D341Med (cell line): ENCODE measurements around the gene MPRIP.

Source experiments
- DNase-seq: peaks from one replicate; pipeline ENCODE4 v3.0.0; 2012; ENCODE audit warnings: low spot score

Gene MPRIP

GRCh38 chr17:17050346-17051345 lies 8.4 kb downstream of the MPRIP start:
- DNase-seq: no peak

DNA sequence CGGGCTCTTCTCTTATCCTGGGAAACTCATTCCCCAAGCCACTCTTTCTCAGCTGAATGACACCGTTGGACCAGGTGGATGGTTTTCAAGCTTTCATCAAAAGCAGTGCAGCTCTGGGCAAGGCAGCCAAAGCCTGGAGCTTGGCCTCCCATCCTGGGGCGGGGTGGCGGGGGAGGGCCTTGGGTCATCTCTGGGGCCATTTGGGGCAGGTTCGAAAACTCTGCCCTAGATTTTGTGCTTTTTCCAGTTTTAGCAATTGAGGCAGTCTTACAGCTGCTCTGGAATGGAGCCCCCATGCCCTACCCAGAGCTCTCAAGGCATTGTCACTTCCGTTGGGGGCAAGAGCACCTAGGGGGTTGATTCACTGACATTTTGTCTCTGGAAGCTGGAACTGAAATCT lies 9.1 kb downstream of the MPRIP start:
- no peak for DNase-seq

DNA sequence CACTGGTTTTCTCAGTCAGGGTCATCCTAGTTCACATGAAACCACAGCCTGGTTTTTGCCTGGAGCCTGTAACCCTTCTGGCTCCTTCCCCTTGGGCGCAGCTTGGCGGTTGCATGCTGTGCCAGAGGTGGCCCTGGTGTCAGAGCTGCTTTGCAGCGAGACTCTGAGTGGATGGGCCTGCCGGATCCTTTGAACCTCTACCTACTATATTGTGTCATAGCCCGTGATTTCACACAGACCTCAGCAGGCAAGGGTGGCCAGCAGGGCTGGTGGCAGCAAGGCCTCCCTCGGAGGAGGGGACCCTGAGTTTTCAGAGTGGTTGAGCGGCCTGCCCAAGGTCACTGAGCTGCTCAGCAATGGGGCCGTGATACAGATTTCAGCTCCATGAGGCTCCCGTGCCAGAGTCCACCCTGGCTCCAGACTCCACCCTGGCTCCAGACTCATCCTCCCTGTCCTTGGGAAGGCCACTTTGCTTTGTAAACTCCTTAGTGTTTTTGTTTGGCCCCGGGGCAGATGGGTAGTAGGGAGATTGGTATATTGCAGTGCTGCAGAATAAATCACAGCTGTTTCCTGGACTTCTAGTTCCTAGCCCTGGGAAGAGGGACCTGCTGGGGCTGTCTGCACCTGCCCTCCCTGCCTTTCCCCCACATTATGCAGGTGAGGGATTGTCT lies 9.7 kb downstream of the MPRIP start:
- DNase-seq: no peak

DNA sequence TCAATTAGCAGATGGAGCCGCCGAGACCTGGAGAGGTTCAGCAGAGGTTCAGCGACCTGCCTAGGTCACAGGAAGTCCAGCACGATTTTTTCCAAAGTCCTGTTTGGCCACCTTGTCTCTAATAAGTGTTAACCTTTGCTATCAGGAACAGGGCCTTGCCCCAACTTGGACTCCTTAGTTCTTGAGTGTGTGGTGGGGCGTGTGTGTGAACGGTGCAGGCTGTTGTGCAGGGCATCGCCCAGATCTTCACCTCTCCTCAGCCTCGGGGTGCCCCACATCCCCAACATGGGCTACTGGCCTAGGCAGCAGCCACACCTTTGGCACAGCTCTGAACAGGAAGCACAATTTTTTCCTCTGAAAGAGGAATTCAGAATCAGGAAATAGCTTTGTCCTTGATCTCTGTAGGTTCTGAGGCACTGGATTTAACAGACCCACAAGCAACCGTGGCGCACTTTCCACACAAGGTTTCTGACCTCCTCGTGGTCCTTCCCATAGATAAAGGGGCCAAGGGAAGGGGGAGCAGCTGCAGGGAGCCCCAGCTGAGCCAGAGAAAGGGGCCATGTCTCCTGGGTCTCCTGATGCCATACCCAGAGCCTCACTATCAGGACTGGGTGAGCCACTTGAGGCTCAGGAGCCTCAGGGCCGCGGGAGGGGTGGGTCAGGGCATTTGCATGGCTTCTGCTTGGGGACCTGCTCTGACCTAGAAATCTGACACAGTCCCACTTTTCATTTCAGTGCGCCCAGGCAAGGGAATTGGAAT lies 10.4 kb downstream of the MPRIP start:
- DNase-seq: no peak

- no peak for DNase-seq
Measured at GRCh38 chr17:17053446-17054379, 11.5 kb downstream of the MPRIP start.

DNA sequence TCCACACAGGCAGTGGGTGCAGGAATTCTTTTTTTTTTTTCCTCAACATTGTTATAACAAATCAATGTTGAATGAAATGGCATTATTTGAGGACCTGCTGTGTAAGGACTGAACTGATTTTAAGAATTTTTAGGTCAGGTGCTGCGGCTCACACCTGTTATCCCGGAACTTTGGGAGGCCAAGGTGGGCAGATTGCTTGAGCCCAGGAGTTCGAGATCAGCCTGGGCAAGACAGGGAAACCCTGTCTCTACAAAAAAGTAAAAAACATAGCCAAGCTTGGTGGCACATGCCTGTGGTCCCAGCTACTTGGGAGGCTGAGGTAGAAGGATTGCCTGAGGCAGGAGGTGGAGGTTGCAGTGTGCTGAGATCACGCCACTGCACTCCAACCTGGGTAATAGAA lies 12.4 kb downstream of the MPRIP start:
- DNase-seq: no peak

DNA sequence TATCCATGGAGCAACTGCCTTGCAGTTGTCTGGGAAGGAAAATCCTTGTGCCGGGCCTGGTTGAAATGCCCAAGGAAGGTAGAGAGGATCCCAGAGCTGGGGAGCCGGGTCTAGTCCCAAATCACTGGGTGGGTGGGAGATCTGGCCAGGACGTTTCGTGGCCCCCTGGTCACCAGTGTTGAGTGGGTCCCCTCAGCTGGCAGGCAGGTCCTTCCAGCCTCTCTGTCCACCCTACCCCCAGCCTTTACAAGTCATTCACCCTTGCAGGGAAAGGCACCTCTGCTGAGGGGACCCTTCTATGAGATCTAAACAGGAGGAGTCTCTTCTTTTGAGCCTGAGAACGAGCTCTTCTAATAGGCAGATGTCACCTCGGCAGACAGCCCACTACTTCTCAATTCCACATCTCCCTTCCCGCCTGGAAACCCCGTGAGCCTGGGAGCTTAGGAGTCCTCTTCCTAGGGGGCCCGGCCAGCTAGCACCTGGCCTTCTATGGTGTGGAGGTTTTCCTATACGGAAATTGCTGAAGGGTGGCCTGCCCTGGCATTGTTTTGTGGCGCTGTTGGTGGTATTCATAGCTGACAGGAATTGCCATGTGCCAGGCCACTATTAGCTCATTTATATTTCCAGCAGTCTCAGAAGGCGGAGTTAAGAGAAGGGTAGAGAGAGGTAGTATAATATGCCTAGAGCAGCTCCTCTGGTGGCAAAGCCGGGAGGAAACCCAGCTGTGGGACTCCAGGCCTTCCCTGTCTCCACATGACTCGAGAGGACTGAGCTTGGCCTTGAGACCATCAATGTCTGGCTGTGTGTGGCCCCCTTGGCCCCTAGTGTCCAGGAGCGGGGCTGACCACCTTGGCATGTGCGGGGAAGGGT lies 13.3 kb downstream of the MPRIP start:
- no peak for DNase-seq

DNA sequence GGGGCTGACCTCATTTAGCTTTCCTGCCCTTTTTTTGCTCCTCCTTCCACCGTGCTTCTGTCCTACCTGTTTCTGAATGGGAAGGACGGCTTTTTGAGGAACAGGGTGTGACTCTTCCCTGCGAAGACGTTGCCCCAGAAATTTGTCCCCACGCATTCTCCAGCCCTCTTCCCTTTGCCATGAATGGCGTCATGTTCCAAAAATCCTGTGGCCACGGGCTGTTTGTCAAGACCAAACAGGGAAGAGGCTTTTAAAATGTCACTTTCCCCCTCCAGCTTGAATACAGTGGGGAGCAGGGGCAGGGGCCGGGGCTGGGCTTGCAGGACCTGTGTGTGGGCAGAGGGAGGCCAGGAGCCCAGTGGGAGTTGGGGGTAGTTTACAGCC lies 13.9 kb downstream of the MPRIP start:
- DNase-seq: no peak

- no peak for DNase-seq
Measured at GRCh38 chr17:17057057-17057551, 14.8 kb downstream of the MPRIP start.

GRCh38 chr17:17058304-17058703 lies 16.0 kb downstream of the MPRIP start:
- DNase-seq: no peak

DNA sequence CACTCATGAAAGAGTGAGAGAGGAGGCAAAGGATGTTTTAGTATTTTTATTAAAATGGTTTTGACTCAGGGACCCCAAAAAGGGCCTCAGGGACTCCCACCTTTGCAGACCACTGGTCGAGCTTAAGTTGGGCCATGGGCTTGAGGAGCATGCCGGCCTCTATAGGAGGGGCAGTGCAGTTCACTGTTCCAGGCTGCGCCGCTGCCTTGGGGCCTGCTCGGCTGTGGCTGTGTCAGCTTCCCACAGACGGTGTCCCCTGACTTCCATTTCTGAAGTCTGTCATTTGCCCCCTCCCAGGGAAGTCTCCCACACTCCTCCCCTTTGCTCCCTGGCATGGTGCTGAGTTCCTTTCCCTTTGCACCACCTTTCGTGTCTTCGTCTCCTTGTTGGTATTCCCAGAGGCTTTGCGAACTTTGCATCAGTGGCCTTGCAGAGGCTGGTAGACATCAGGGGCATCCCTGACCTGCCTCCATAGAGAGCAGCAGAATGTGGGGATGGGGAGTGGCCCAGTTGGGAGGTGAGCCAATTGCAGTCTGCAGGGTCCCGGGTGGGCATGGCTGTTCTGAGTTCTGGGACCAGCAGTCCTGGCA lies 17.1 kb downstream of the MPRIP start:
- DNase-seq: no peak

DNA sequence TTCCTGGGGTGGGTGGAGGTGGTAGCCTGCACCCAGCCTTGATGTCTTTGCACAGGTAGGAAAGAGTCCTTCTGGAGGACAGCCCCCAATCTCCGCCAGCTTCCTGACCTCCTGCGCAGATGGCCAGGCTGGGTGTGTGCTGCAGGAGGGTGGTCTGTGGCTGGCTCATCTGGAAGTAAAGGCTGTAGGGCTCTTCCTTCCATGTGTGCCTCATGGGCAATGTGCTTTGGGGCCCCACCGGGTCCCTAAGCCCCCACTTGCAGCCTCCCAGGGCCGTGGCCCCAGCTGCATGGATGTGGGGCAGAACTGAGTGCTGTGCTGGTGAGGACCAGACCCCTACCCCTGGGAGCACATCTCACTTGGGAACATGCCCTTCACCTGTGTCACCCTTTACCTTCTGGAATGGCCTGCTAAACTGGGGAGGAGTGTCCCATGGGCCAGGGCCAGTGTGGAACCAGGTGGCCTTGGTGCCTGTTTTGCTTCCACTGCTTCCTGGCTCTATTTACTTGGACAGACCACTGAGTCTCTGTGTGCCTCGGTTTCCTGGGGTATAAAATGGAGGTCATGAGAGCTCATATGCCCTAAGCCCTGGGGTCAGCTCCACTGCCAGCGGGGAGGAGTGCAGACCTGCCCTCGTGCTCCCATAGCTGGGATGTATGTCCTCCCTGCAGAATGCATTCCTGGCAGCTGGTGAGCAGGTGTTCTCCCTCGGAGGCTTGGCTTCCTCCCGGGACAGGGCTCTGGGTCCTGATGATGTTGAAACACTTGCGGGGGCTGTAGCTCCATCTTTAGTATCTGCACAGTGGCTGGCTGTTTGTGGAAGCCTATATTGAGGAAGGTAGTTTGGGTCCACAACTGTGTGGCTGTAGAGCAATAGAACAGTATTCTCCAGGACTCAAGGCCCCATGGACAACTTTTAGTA lies 18.0 kb downstream of the MPRIP start:
- DNase-seq: no peak

GRCh38 chr17:17060930-17061329 lies 18.7 kb downstream of the MPRIP start:
- DNase-seq: no peak

GRCh38 chr17:17061516-17061915 lies 19.3 kb downstream of the MPRIP start:
- no peak for DNase-seq

GRCh38 chr17:17062356-17062755 lies 20.1 kb downstream of the MPRIP start:
- DNase-seq: no peak

DNA sequence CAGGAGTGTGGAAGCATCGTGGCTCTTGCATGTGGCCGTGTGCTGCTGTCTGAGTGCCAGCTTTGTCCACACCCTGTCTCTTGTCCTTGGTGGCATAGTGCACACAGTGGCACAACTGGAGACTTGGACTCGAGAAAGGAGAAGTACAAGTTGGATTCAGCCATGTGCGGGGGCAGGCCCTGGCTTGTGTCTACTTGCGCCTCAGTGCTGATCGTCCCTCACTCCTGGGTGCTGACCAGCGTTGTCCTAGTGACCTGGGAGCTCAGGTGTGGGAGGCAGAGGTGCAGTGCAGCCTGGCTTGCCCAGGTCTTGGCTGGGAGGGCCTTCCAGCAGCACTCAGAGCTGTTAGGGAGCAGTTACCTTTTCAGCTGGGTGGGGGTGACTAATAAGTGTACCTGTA lies 20.6 kb downstream of the MPRIP start:
- no peak for DNase-seq

DNA sequence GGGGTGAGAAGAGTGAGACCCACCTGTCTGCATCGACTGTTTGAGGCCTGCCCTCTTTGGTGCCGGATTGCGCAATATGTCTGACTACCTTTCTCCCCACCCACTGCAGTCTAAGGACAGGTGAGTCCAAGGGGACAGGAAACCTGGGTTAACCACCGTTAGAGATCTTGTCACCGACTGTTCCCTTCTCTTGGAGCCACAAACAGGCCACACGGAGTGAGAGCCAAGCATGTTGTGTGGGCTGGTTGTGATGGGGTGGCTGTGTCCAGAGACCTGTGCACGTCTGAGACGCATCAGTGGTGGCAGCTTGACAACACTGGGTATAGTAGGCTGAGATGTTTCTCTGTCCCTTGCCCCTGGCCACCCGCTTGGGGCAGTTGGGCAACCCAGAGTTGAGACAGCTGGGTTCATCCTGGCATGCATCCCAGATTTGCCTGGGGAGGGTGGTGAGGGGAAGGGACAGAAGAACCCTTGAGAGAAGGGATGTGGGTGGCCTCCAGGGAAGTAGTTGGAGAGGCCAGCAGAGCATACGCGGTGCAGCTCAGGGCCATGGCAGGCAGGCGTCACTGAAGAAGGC lies 21.4 kb downstream of the MPRIP start:
- no peak for DNase-seq

DNA sequence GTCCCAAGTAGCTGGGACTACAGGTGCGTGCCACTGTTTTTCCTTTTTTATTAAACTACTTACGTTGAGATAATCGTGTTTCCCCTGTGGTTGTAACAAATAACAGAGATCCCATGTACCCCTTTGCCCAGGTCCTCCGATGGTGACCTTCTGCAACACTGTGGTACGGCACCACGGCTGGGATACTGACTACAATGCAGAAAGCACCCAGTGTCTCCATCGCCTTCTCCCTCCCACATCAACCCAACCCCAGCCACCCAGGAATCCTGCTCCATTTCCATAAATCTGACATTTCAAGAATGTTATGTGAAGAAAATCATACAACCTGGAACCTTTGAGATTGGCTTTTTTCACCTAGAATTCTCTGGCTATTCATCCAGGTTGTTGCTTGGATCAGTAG lies 22.1 kb downstream of the MPRIP start:
- no peak for DNase-seq
